Heart left ventricle (tissue), 16 donors: ENCODE data around the gene RIPK4. TPM values are rescaled to one million over a fixed set of nuclear protein-coding genes. Genes with fewer than 3 reads are reported as not detected.
"Not testable (repeated sequence)": the region's sequence is repeated elsewhere in the genome, so short reads cannot be mapped to it uniquely, and the experiment has no call there.

Source experiments
- ATAC-seq, 4 donors: fragments of 200-7000 bp; cut with Tn5 transposase; one replicate each; pipeline ENCODE4 v1.9.1; 2020 to 2022; ENCODE audit warnings: moderate library complexity in 4 of 4, mild to moderate bottlenecking in 3 of 4, moderate number of reproducible peaks in 1 of 4
- DNase-seq, 5 donors: peaks; one replicate each; pipeline ENCODE4 v3.0.0-alpha.2; 2020
- H3K27ac ChIP-seq, 12 donors: fragments of 200-600 bp; sonication (generic) in 4 of 12; one replicate each; pipeline versions ENCODE4 v1.5.0 to v1.8.0; 2016 to 2022; ENCODE audit warnings: mild to moderate bottlenecking in 2 of 12
- H3K27me3 ChIP-seq, 9 donors: fragments of 200-600 bp; sonication (generic) in 2 of 9; one replicate each; pipeline versions ENCODE4 v1.5.1 to v1.8.0; 2016 to 2022; ENCODE audit warnings: mild to moderate bottlenecking in 3 of 9
- H3K36me3 ChIP-seq, 9 donors: fragments of 200-600 bp; sonication (generic) in 2 of 9; one replicate each; pipeline versions ENCODE4 v1.5.0 to v1.8.0; 2018 to 2022; ENCODE audit warnings: mild to moderate bottlenecking in 2 of 9
- H3K4me1 ChIP-seq, 12 donors: fragments of 200-600 bp; sonication (generic) in 4 of 12; one replicate each; pipeline versions ENCODE4 v1.5.0 to v1.8.0; 2016 to 2022; ENCODE audit warnings: mild to moderate bottlenecking in 3 of 12
- H3K4me3 ChIP-seq, 12 donors: fragments of 200-600 bp; sonication (generic) in 4 of 12; one replicate each; pipeline versions ENCODE4 v1.5.0 to v1.8.0; 2017 to 2022; ENCODE audit warnings: mild to moderate bottlenecking in 9 of 12, moderate library complexity in 4 of 12
- H3K9me3 ChIP-seq, 12 donors: fragments of 200-600 bp; sonication (generic) in 4 of 12; one replicate each; pipeline versions ENCODE4 v1.5.0 to v1.8.0; 2016 to 2022; ENCODE audit warnings: mild to moderate bottlenecking in 1 of 12
- CTCF ChIP-seq, 12 donors: fragments of 200-600 bp; sonication (generic) in 4 of 12; IDR thresholded peaks; one replicate each; pipeline versions ENCODE4 v1.5.0 to v1.8.0; 2018 to 2022; ENCODE audit warnings: antibody characterized with exemption in 12 of 12, mild to moderate bottlenecking in 5 of 12
- POLR2A ChIP-seq, 2 donors: fragments of 450-650 bp; IDR thresholded peaks; one replicate each; pipeline ENCODE4 v1.6.1; 2017; ENCODE audit warnings: antibody characterized with exemption in 2 of 2, mild to moderate bottlenecking in 2 of 2, moderate library complexity in 2 of 2
- WGBS, 4 donors: extraction: QIAGEN DNeasy Blood & Tissue Kit in 2 of 4; methylation state at CpG; one replicate each; pipeline versions ENCODE4 v1.1.5 to v1.1.7; 2013 to 2018; 5-methylcytosine and 5-hydroxymethylcytosine counted together
- intact Hi-C, 10 donors: fragments of 100-400 bp; cut with DNase I; formaldehyde crosslinking; loops; one replicate each; pipeline versions ENCODE4 v1.11.1 to v1.14.2; 2022
- polyA plus RNA-seq, 2 donors: library from polyadenylated mRNA; stranded (reverse); fragments of 200-250 nt; gene quantifications; one replicate each; pipeline ENCODE4 v1.2.3, GENCODE V29; 2013
- total RNA-seq, 9 donors: library from RNA; depleted of rRNA in 2 of 9; stranded (reverse); fragments of >200 nt in 2 of 9; fragmentation: NEBNext Ultra II Directional in 3 of 9; extraction: Animal tissue kit (Norgen Biotek cat#: 25700) in 3 of 9; gene quantifications; one replicate each; pipeline versions ENCODE4 v1.1.0 to v1.2.4, GENCODE V29; 2016 to 2023
- donor health status: ischemic (EF 13 %, LVEDD 7.1; RV severe dilation, severe dysfunction).
- donor health status: healthy with polysubstance abuse.
- donor health status: DM: no; HTN: yes; CAD: no.
- donor health status: DM: no; HTN: no; CAD: no.
- donor health status: ischemic (EF 25% LVEDD 6.9; RV normal size, moderate dysfunction).
- donor health status: ischemic (EF 25% LVEDD 5.7; RV mildly dilated, moderate dysfunction).
- donor health status: healthy.
- donor health status: DM: yes; HTN: yes; CAD: no.
- donor health status: ischemic (EF 35%, LVEDD 5.7; RV mildly dilated, moderate dysfunction).
- donor health status: nonischemic (EF 11% LVEDD 7.7; RV severe dilation, severe dysfunction).
- donor health status: DM: yes; HTN: yes; CAD: no.
- donor health status: PGD.
- donor health status: ischemic (EF 29% LVEDD 5.4; RV normal size, mild dysfunction).
- donor health status: nonischemic (EF 23%, LVEDD 6.1; RV moderate dilation, normal function).

RIPK4 gene
- total and polyA plus RNA-seq, 11 donors, result 0.04 to 2.0 (median 0.08) TPM; not detected in 2

GRCh38 chr21:41726630-41726969 is 40.3 kb downstream of the RIPK4 start:
- Histone ChIP-seq H3K36me3 (no peaks in the 10 kb centered on the region), H3K4me1 (peaks cover 0 to 16% (median 0%) of the 10 kb centered on the region in 12 donors), H3K27me3 (peaks cover 0 to 55% (median 15%) of the 10 kb centered on the region in 9 donors), H3K9me3 (peaks cover 0 to 5% (median 0%) of the 10 kb centered on the region in 12 donors), H3K27ac (no peak overlapping the region), H3K4me3 (no peak overlapping the region)
- intact Hi-C loops, result no loop called here
- TF ChIP-seq CTCF (IDR thresholded peaks at IDR 0.05) (no peak), POLR2A (IDR thresholded peaks at IDR 0.05) (no peak)
- DNase-seq, result no peak
- ATAC-seq, result no peak
- WGBS, 4 donors, result 68 to 81% (median 76%) methylated on average over 9 of the region's 9 CpGs

DNA sequence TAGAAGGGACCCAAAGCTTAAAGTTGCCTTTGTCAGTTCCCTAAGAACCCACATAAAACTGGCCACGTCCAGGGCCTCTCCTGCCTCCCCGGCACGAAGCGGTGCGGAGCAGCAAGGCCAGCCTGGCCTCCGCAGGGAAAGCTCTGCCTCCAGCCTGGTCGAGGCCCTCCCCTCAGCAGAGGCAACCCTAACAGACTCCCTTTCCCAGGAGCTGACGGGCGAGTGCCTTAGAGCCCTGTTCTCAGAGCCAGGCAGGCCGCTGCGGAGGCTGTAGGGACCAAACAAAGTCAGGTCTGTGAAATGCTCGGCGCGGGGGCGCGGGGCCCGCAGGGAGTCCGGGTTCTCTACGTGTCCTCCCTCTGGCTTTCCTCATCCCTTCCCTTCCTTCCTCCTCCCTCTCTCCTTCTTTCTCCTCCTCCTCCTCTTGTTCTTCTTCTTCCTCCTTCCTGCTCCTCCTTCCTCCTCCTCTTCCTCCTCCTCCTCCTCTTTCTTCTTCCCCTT is 40.7 kb downstream of the RIPK4 start:
- Histone ChIP-seq H3K4me1 (peaks cover 0 to 16% (median 0%) of the 10 kb centered on the region in 12 donors), H3K36me3 (no peaks in the 10 kb centered on the region), H3K27ac (peak overlapping the region in 1 of 12 donors; percentile 13), H3K4me3 (peak overlapping the region in 1 of 12 donors; percentile 32), H3K27me3 (peaks cover 0 to 60% (median 15%) of the 10 kb centered on the region in 9 donors), H3K9me3 (peaks cover 0 to under 1% (median 0%) of the 10 kb centered on the region in 12 donors)
- ATAC-seq (peak in 2 of 4 donors; percentile 16 to 31), DNase-seq (peak in 1 of 5 donors; percentile 68)
- TF ChIP-seq POLR2A (IDR thresholded peaks at IDR 0.05) (no peak), CTCF (IDR thresholded peaks at IDR 0.05) (no peak)
- WGBS, 4 donors, result 53 to 58% (median 56%) methylated on average over 18 to 19 of the region's 19 CpGs
- intact Hi-C loops, result no loop called here

DNA sequence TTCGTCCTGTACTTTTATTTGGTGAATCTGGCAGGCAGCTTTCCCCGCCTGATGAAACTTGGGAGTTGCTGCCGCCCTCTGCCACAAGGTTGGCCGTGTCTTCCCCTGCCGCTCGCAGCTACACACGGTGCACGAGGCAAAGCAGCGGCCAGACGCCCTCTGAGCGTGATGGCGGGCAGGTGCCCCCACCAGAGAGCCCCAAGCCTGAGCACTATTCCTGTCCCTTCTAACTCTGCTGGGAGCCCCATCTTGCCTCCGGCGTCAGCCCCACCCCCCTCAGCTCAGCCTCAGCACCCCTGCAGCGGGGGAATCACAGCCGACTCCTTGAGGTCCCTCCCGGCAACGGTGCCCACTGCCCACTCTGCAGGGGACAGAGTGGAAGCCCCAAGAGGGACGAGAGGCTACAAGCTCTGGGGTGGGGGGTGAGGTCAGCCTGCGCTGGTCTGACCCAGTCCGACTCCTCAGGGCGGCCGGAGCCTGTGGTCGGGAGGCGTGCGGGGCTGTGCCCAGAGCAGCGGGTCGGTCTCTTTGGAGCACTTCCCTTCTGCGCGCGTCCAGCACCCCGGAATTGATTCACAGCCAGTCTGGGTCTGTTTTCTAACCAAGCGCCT is 41.3 kb downstream of the RIPK4 start:
- TF ChIP-seq POLR2A (IDR thresholded peaks at IDR 0.05), result no peak
- no peak for TF ChIP-seq CTCF (IDR thresholded peaks at IDR 0.05)
- Histone ChIP-seq H3K4me3 (peak overlapping the region in 1 of 12 donors; percentile 32), H3K4me1 (peaks cover 0 to 16% (median 0%) of the 10 kb centered on the region in 12 donors), H3K27ac (peak overlapping the region in 1 of 12 donors; percentile 13), H3K9me3 (no peaks in the 10 kb centered on the region), H3K27me3 (peaks cover 0 to 61% (median 15%) of the 10 kb centered on the region in 9 donors), H3K36me3 (no peaks in the 10 kb centered on the region)
- WGBS, 4 donors, result 27 to 69% (median 49%) methylated on average over 16 to 33 of the region's 33 CpGs
- ATAC-seq, result peak in 1 of 4 donors; percentile 21
- intact Hi-C loops, result no loop called here
- peak in 1 of 5 donors; percentile 66 for DNase-seq

DNA sequence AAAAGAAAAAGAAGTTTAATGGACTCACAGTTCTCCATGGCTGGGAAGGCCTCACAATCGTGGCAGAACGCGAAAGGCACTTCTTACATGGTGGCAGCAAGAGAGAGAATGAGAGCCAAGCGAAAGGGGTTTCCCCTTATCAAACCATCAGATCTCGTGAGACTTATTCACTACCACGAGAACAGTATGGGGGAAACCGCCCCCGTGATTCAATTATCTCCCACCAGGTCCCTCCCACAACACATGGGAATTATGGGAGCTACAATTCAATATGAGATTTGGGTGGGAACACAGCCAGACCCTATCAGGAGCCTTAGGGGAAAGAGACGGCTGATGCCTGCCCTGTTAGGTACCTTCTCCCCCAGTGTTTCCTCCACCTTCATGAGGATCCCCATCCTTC is 43.0 kb downstream of the RIPK4 start:
- H3K27ac ChIP-seq, DNase-seq, ATAC-seq, H3K9me3 ChIP-seq, H3K4me3 ChIP-seq, intact Hi-C loops, H3K36me3 ChIP-seq: not testable (repeated sequence)
- WGBS, 4 donors, result 78 to 79% (median 78%) methylated on average over 9 of the region's 9 CpGs
- Histone ChIP-seq H3K27me3 (peaks cover 0 to 50% (median 15%) of the 10 kb centered on the region in 9 donors), H3K4me1 (peaks cover 0 to 16% (median 0%) of the 10 kb centered on the region in 12 donors)
